Panc1 (cell line): Measurements from ENCODE around the gene LLGL2. TPM values are rescaled to one million over a fixed set of nuclear protein-coding genes. Genes with fewer than 3 reads are reported as not detected.

Source experiments
- ATAC-seq: fragments of 200-7000 bp; cut with Tn5 transposase; 2 replicates; pipeline ENCODE4 v1.9.1; 2020; ENCODE audit warnings: mild to moderate bottlenecking, moderate library complexity
- BruUV-seq: library from RNA; stranded (reverse); fragments of 400-500 nt; replicated peaks from 2 replicates; lab custom pipeline; 2021; lab: Mats Ljungman, UMichigan
- CTCF ChIA-PET: fragments of 300-600 bp; sonication (Branson Sonifier 250); formaldehyde crosslinking; loops from one replicate; lab custom pipeline; 2022; ENCODE audit warnings: antibody characterized with exemption; lab: Charles Lee
- POLR2A ChIA-PET: fragments of 300-600 bp; sonication (Branson Sonifier 250); formaldehyde crosslinking; loops from one replicate; lab custom pipeline; 2022; ENCODE audit warnings: antibody characterized with exemption; lab: Charles Lee
- DNase-seq: peaks from one replicate; pipeline ENCODE4 v3.0.0-alpha.2; 2010; ENCODE audit warnings: low read depth, low spot score
- H3K27ac ChIP-seq: 2 replicates; pipeline ENCODE4 v1.5.1; 2011; ENCODE audit warnings: mild to moderate bottlenecking, low read length, inconsistent platforms
- H3K27me3 ChIP-seq: fragments of 200-500 bp; sonication (Bioruptor generic); 2 replicates; pipeline ENCODE4 v1.6.0; 2014; ENCODE audit warnings: low read length, inconsistent platforms; ENCODE audit not compliant: control insufficient read depth, insufficient read depth
- H3K36me3 ChIP-seq: fragments of 200-500 bp; sonication (Bioruptor generic); 2 replicates; pipeline ENCODE4 v1.5.1; 2014; ENCODE audit warnings: inconsistent platforms, mild to moderate bottlenecking, low read length, moderate library complexity; ENCODE audit not compliant: control insufficient read depth, insufficient read depth
- H3K4me1 ChIP-seq: 2 replicates; pipeline ENCODE4 v1.5.1; 2011; ENCODE audit warnings: inconsistent platforms, mild to moderate bottlenecking, low read length, moderate library complexity; ENCODE audit not compliant: control insufficient read depth, insufficient read depth
- H3K4me3 ChIP-seq, 2 experiments: 2 replicates each; pipeline ENCODE4 v1.5.1; 2011 to 2012; ENCODE audit warnings: low read depth in 2 of 2, low read length in 2 of 2, mild to moderate bottlenecking in 2 of 2, inconsistent platforms in 1 of 2, moderate library complexity in 1 of 2
- H3K9me3 ChIP-seq: fragments of 200-500 bp; sonication (Bioruptor generic); 2 replicates; pipeline ENCODE4 v1.5.1; 2014; ENCODE audit warnings: low read depth, mild to moderate bottlenecking, inconsistent platforms, low read length, moderate library complexity; ENCODE audit not compliant: control insufficient read depth, insufficient read depth
- POLR2AphosphoS5 ChIP-seq: IDR thresholded peaks from 2 replicates; pipeline ENCODE4 v1.6.1; 2012; ENCODE audit warnings: mild to moderate bottlenecking, low read depth, low read length, moderate library complexity
- SIN3A ChIP-seq: IDR thresholded peaks from 2 replicates; pipeline ENCODE4 v1.6.1; 2012; ENCODE audit warnings: low read depth, mild to moderate bottlenecking, low read length, moderate library complexity, borderline replicate concordance; ENCODE audit not compliant: insufficient read depth
- TCF7L2 ChIP-seq: IDR thresholded peaks from 2 replicates; pipeline ENCODE4 v1.6.1; 2011; ENCODE audit warnings: mild to moderate bottlenecking, low read depth, low read length, inconsistent platforms
- in situ Hi-C: cut with HindIII; loops from 2 replicates; pipeline ENCODE4 v1.10.0; 2016; ENCODE audit warnings: low sequenced_read_pairs, low pct_unique_long_range_greater_than_20kb
- intact Hi-C: fragments of 100-400 bp; cut with micrococcal nuclease; formaldehyde crosslinking; loops from one replicate; pipeline ENCODE4 v1.10.0; 2022; ENCODE audit not compliant: unreplicated experiment
- total RNA-seq: library from RNA; stranded (reverse); gene quantifications from one replicate; pipeline ENCODE4 v1.2.1, GENCODE V29; 2021; ENCODE audit not compliant: unreplicated experiment
- TF ChIP-seq, protein P1 (sequence below), 2 experiments: IDR thresholded peaks; 2 replicates each; pipeline ENCODE4 v1.6.1; 2011 to 2012; ENCODE audit warnings: low read depth in 2 of 2, control low read depth in 1 of 2, low read length in 1 of 2, mild to moderate bottlenecking in 1 of 2, moderate library complexity in 1 of 2; ENCODE audit not compliant: insufficient read depth in 1 of 2
- TF ChIP-seq, protein P2 (sequence below): fragments of 450-650 bp; IDR thresholded peaks from 2 replicates; pipeline ENCODE4 v1.5.1; 2017; ENCODE audit warnings: mild to moderate bottlenecking

The LLGL2 gene
- total RNA-seq, 1 experiment from 2014 or later: 201 TPM

DNA sequence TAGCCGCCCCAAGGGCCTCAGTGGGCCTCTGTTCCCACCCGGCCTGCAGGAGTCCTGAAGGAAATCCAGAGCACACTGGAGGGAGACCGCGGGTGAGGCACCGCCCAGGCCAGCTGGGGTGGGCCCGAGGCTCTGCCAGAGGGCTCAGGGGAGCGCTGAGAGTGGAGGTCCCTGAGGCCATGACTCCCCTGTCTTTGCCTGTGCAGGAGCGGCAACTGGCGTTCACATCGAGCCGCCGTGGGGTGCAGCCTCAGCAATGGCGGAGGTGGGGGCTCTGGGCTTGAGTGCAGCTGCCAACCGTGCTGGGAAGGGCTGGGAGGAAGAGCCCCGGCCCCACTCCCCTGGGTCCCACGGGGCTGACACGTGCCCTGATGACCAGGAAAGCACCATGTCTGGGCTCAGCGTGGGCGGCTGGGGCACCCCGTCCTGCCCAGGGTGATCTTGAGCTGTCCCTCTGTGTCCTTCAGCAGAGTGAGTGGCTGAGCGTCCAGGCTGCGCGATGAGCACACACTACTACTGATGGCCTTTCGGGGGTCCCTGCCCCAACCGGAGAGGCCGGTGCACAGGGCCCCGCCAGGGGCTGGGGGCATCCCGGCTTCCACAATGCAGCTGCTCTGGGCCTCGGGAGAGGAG lies 49.0 kb downstream of the LLGL2 start:
- BruUV-seq: TSS peak; percentile 70
- Histone ChIP-seq H3K27ac (no peak overlapping the region), H3K27me3 (no peaks in the 10 kb centered on the region), H3K4me3 (no peak overlapping the region), H3K4me1 (no peaks in the 10 kb centered on the region), H3K36me3 (no peaks in the 10 kb centered on the region), H3K9me3 (no peaks in the 10 kb centered on the region)
- ChIA-PET CTCF (no interaction called here), POLR2A (no interaction called here)
- in situ Hi-C loops: no loop called here
- DNase-seq: no peak
- TF ChIP-seq, protein P1, sequence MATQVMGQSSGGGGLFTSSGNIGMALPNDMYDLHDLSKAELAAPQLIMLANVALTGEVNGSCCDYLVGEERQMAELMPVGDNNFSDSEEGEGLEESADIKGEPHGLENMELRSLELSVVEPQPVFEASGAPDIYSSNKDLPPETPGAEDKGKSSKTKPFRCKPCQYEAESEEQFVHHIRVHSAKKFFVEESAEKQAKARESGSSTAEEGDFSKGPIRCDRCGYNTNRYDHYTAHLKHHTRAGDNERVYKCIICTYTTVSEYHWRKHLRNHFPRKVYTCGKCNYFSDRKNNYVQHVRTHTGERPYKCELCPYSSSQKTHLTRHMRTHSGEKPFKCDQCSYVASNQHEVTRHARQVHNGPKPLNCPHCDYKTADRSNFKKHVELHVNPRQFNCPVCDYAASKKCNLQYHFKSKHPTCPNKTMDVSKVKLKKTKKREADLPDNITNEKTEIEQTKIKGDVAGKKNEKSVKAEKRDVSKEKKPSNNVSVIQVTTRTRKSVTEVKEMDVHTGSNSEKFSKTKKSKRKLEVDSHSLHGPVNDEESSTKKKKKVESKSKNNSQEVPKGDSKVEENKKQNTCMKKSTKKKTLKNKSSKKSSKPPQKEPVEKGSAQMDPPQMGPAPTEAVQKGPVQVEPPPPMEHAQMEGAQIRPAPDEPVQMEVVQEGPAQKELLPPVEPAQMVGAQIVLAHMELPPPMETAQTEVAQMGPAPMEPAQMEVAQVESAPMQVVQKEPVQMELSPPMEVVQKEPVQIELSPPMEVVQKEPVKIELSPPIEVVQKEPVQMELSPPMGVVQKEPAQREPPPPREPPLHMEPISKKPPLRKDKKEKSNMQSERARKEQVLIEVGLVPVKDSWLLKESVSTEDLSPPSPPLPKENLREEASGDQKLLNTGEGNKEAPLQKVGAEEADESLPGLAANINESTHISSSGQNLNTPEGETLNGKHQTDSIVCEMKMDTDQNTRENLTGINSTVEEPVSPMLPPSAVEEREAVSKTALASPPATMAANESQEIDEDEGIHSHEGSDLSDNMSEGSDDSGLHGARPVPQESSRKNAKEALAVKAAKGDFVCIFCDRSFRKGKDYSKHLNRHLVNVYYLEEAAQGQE (IDR thresholded peaks at IDR 0.05; ENCODE audit: insufficient read depth in 1 of 2, low read depth in 2 of 2, low read length in 1 of 2): no peak
- TF ChIP-seq SIN3A (no peak), TCF7L2 (no peak), POLR2AphosphoS5 (no peak)
- TF ChIP-seq, protein P2, sequence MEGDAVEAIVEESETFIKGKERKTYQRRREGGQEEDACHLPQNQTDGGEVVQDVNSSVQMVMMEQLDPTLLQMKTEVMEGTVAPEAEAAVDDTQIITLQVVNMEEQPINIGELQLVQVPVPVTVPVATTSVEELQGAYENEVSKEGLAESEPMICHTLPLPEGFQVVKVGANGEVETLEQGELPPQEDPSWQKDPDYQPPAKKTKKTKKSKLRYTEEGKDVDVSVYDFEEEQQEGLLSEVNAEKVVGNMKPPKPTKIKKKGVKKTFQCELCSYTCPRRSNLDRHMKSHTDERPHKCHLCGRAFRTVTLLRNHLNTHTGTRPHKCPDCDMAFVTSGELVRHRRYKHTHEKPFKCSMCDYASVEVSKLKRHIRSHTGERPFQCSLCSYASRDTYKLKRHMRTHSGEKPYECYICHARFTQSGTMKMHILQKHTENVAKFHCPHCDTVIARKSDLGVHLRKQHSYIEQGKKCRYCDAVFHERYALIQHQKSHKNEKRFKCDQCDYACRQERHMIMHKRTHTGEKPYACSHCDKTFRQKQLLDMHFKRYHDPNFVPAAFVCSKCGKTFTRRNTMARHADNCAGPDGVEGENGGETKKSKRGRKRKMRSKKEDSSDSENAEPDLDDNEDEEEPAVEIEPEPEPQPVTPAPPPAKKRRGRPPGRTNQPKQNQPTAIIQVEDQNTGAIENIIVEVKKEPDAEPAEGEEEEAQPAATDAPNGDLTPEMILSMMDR: no peak
- intact Hi-C loops: no loop called here
- no peak for ATAC-seq

DNA sequence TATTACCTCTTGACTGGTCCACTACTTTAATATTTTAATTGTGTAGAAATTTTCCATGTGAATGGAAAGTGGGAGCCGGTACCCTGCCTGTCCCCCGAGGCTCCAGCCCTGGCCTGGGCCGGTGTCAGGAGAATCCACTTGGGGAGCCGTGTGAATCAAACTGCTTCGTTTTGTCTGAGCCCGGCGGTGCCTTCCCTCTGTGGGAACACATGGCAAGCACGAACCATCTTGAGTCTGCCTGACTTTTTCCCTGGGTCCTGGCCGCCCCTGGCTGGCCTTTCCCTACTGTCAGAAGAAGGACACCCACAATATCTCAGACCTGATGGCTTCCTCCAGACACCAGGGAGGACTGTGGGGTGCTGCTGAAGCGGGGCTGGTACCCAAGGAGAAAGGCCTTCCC lies 49.7 kb downstream of the LLGL2 start:
- Histone ChIP-seq H3K9me3 (no peaks in the 10 kb centered on the region), H3K4me3 (no peak overlapping the region), H3K36me3 (no peaks in the 10 kb centered on the region), H3K27me3 (no peaks in the 10 kb centered on the region), H3K4me1 (no peaks in the 10 kb centered on the region), H3K27ac (no peak overlapping the region)
- DNase-seq: no peak
- intact Hi-C loops (no loop called here), in situ Hi-C loops (no loop called here)
- no TSS peak for BruUV-seq
- ATAC-seq: no peak
- ChIA-PET CTCF (no interaction called here), POLR2A (no interaction called here)
- TF ChIP-seq POLR2AphosphoS5: no peak
- no peak for TF ChIP-seq TCF7L2
- TF ChIP-seq, protein P2: no peak
- TF ChIP-seq, protein P1 (IDR thresholded peaks at IDR 0.05; ENCODE audit: insufficient read depth in 1 of 2, low read depth in 2 of 2, low read length in 1 of 2): no peak
